Activated CD8-positive, alpha-beta memory T cell treated with anti-CD3 and anti-CD28 coated beads for 4 hours (primary cell): Measurements from ENCODE around the gene U2AF2.

Experiments
- DNase-seq, 2 donors: peaks; one replicate each; pipeline ENCODE4 v3.0.0-alpha.2; 2020; ENCODE audit warnings: low read depth in 2 of 2

U2AF2 gene

DNA sequence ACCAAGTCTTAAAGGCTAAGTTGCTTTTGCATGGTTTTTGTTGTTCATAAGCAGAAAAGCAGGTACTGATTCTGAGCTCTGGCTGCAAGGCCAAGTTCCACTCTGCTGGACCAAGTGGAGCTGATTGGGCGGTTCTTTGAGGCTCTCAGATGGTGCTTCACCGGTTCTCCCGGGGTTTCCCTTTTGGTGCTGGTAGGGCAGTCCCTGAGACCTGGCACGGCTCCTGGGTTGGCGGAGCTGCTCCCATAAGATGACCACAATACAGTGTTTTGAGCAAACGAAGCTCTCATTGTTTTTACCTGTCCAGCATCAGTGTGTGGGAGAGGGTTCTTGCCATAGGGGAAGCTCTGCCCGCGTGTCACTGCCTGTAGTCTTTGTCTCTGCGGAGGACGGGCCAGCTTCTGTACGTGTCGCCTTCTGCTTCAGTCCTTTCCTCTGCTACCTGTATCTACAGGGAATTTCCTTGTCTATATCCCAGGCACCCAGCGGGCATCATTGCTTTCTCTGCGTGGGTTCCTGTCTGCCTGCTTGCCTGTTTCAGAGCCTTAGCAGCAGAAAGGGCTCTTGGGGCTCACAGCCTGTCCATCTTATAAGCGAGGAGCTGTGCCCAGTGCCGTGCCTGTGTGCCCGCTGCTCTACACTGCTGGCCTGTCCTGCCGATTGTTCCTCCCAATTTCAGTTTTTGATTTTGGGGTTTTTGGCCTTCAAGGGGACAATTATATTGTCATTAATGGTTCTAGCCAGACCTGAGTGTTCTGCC is 2.3 kb downstream of the U2AF2 start:
- DNase-seq, result no peak

DNA sequence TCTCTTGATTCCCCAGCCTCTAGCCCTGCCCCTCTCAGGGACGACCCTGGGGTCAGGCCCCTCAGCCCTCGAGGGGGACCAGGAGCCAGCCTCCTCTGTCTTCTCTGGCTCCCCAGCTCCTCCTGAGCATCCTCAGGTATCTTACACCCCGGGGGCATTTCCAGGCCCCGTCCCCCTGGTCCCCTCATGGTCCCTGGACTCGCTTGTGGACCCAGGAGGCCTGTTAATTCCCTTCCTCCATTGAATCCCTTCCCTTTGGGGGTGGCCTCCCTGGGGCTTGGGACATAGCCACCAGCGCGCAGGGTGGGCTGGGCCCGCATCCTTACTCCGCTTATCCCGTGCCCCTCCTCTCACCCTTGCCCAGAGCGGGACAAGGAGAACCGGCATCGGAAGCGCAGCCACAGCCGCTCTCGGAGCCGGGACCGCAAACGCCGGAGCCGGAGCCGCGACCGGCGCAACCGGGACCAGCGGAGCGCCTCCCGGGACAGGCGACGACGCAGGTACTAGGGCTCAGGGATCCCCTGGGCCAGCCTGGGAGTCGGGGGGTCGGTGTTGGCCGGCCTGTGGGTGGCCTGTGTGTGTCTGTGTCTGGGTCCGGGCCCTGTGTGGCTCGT is 4.1 kb downstream of the U2AF2 start:
- DNase-seq, result no peak

DNA sequence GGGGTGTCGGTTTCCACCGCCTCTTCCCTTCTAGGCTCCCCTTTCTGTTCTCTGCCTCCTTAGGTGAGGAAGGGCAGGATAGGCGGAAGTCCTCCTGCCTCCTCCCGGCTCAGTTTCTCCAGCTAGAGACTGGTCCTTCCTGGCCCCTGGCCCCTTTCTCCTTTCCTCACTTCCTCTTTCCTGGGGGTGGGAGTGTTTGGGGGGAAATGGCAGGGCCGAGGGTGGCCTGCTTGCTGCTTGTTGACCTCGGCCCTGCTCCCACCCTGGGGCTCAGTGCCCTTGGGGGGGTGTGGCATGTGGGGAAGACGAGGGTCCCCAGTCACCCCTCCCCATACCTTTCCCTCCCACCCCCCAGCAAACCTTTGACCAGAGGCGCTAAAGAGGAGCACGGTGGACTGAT is 5.0 kb downstream of the U2AF2 start:
- DNase-seq, result no peak

DNA sequence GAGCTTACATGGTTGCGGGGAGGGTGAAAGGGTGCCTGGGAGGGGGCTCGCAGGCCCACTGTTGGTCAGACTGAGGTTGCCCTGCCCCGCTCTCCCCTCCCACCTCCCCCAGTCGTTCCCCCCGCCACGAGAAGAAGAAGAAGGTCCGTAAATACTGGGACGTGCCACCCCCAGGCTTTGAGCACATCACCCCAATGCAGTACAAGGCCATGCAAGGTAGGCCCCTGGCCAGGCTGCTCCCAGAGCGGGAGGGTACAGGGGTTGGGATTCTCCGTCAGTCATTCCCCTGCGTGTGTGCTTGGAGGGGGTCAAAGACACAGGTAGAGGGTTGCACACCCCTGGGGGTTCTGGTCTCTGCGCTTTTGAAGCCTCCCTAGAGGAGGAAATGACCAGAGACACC is 5.6 kb downstream of the U2AF2 start:
- no peak for DNase-seq

DNA sequence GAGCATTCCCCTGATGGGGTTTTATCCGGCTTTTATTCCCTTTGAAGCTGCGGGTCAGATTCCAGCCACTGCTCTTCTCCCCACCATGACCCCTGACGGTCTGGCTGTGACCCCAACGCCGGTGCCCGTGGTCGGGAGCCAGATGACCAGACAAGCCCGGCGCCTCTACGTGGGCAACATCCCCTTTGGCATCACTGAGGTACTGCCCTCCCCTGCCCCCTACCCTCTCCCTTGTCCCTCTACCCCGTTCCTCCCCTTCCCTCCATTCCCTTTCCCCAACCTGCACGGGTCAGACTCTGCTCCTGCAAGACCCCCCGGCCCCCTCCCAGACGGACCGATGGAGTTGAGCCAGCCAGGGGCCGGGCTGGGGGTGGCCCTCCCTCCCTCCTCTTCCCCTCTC is 6.2 kb downstream of the U2AF2 start:
- no peak for DNase-seq

DNA sequence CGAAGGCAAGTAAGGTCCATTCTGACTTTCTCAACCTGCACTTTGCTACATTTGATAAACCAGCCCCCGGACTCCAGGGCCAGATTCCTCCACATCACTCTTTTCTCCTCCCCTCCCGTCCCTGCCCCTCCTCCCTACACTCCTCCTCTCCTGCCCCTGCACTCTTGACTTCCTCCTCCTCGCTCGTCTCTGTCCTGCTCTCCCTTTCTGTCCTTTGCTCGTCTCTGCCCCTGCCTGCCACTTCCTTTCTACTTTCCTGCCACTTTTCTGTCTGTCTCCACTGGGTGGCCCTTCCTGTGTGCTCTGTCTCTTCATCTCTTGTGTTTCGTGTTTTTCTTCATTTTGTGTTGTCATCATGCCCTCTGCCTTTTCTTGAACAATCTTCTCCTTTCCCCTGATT is 7.0 kb downstream of the U2AF2 start:
- DNase-seq, result no peak

DNA sequence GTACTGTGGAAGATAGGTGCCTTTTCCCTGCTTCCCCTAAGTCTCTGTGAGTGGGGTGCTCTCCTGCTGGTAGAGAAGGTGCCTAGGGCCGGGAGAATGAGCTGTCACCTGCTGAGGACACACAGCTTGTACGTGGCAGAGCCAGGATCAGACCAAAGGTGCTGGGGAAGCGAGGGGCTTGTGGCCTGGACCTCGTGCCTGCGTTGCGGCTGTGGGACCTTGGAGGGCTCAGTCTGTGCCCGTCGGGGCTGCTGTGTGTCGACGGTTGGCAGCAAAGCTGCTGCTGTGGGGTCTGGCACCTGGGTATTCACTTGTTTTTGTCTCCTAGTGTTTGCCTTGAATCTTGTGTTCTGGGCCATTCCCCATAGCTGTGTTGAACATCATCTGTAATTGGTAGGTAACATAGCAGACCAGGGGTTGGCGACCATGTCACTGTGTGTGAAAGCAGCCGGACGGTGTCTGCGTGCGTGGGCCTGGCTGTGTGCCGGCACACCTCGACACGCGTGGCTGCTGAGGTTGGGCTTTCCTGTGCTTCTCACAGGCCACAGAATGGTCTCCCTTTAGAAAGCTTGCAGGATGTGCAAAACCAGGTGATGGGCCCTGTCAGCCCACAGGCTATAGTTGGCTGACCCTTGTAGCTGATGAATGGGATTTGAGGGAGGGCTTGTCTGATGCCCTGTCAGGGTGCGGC is 9.2 kb downstream of the U2AF2 start:
- DNase-seq, result no peak

DNA sequence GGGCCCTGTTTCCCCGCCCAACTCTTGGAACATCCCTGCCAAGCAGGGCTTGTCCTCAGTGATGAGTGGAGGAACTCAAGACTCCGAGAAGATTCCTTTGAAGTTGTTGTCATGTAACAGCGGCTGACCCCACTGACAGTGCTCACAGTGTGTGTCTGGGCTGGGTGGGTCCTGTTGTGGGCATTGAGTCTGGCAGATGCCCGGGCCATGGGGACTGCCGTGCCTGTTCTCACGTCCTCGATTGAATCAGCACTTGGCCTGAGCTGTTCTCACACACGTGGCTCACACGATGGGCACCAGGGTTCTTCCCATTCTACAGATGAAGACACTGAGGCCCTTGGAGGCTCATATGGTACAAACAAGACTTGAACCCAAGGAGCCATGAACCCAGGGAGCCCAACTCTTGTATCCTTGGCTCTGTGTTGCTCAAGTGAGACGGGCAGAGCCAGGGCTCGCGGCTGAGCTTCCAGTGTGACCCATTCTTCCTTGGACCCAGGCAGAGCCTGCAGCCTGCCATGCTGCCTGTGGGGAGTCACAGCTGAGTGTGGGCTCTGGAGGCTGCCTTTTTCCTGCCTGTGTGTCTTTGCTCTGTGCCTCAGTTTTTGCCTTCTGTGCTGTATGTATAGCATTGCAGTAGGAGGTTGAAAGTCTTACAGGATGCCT is 11.6 kb downstream of the U2AF2 start:
- DNase-seq, result no peak

DNA sequence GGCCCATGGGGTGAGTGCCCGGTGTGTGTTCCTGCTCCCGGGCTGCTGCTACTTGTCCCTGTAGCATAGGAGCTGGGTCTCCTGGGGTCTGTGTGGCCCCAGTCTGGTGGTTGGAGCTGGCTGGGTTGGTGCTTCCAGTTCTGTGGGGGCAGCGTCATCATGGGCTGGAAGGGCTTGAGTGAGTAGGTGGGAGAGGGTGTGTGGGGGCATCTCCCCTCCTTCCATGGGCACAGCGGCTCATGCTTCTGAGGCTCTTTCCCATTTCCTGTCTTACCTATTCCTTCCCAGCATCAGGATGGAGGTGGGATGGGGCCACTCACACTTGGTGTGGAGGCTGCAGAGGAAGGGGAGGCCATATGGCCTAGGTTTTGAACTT is 12.2 kb downstream of the U2AF2 start:
- no peak for DNase-seq

DNA sequence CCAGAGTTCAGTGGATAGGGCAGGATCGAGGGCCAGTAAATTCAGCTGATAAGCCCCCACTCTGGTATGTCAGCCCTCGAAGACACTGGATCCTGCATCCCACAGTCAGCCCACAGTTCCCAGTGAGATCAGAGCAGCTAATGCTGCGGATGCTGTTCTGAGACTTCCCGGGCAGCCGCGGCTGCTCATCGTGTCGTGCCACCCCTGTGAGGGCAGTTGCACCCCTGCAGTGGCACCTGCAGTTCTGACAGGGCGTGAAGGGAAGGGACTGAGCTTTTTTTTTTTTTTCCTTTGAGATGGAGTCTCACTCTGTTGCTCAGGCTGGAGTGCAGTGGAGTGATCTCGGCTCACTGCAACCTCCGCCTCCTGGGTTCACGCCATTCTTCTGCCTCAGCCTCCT is 12.7 kb downstream of the U2AF2 start:
- DNase-seq, result no peak

DNA sequence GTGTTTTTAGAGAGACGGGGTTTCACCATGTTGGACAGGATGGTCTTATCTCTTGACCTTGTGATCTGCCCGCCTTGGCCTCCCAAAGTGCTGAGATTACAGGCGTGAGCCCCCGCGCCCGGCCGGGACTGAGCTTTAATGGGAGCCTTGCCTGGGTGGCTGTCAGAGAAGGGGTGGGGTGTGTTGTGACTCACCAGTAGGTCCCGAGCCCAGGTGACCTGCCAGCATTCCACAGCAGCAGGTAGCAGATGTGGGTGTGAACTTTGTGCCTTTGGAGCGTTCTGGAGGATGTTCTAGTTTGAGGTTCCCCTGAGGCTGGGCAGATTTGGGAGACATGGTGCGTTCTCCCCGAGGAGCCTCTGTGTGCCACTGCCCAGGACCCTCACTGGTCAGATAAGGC is 13.1 kb downstream of the U2AF2 start:
- no peak for DNase-seq

DNA sequence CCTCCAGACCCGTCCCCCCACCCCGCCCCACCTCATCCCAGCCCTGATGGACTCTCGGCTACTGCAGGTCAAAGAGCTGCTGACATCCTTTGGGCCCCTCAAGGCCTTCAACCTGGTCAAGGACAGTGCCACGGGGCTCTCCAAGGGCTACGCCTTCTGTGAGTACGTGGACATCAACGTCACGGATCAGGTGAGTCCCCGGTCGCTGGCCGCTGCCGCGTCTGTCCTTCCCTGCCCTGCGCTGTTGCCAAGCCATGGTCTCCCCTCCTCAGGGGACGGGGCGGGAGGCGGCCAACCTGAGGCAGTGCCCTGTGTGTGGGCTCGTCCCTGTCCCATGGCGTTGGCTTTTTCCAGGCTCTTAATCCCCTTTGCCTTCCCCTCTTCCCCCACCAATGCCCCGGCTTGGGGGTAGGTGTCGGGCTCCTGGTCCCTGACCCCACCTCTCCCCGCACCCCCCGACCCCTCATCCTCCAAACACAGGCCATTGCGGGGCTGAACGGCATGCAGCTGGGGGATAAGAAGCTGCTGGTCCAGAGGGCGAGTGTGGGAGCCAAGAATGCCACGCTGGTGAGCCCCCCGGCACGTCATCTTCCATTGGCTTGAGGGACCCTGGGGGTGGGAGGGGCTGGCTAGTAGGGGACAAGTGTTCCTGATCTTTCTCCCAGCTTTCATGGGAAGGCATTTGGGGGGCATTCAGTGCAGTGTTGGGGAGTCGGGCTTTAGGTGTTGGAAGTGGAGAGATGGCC is 13.9 kb downstream of the U2AF2 start:
- DNase-seq, result no peak

DNA sequence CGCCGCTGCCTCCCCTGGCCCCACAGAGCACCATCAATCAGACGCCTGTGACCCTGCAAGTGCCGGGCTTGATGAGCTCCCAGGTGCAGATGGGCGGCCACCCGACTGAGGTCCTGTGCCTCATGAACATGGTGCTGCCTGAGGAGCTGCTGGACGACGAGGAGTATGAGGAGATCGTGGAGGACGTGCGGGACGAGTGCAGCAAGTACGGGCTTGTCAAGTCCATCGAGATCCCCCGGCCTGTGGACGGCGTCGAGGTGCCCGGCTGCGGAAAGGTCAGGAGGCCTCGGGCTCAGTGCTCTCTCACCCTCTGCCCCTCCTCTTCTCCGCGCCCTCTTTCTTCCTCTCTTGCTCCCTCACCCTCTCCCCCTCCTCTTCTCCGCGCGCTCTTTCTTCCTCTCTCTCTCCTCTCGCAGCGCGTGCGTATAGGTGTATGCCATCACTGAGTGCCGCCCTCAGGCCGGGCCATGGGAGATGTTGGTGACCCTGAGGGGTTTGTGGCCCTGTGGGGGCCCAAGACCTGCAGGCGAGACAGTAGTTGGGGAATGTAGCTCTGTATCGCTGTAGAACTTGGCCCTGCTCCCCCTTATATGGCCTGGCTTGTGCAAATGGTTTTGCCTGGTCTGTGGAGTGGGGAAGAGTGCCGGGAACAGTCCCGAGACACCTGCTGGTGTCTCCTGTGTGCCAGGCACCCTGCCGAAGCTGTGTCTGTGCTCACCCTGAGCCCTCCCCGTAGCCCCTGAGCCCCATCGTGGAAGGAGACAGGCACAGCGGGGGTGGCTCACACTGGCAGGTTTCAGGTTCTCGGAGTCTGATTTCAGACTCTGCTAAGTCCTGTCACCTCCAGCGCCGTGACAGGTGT is 14.8 kb downstream of the U2AF2 start:
- DNase-seq, result no peak

DNA sequence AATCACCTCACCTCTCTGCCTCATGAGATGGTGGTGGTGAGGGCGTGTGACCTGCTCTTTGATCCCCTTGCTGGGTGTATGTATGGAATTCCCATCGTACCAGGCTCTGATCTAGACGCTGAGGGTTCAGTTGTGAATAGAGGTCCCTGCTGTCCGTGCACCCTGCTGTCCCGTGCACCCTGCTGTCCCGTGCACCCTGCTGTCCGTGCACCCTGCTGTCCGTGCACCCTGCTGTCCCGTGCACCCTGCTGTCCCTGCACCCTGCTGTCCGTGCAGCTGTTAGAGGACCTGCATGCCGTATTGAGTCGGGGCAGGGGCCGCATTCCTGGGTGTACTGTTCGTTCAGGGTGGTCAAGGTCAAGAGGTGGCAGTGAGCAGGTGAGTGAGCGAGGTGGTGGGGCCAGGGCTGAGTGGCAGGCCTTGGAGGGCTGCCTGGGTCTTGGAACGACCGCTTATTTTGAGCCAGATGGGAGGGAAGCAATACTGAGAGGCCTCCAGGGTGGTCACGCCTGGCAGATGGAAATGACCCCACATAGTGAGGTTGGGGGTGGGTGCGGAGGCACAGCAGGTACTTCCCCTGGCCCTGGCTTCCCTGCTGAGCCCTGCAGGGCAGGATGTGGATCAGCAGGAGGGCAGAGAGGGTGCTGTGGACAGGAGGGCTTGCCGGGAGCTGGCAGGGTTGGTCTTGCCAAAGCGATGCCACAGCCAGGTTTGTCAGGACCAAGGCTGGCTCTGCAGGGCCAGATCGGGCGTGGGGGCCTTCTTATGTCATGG is 15.6 kb downstream of the U2AF2 start:
- no peak for DNase-seq

DNA sequence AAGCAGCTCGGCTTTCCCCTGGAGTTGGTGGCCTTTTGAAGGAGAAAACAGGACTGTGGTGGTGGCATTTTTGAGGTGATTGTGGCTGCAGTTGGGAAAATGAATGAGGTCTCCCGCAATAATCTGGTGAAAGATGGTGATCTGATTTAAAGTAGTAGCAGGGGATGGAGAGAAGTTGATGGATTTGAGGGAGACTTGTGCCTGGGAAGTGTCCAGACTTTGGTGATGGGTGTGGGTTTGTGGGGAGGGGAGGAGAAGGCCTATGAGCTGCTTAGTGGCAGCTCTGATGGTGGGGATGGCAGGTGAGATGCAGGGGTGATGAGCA is 16.2 kb downstream of the U2AF2 start:
- no peak for DNase-seq

DNA sequence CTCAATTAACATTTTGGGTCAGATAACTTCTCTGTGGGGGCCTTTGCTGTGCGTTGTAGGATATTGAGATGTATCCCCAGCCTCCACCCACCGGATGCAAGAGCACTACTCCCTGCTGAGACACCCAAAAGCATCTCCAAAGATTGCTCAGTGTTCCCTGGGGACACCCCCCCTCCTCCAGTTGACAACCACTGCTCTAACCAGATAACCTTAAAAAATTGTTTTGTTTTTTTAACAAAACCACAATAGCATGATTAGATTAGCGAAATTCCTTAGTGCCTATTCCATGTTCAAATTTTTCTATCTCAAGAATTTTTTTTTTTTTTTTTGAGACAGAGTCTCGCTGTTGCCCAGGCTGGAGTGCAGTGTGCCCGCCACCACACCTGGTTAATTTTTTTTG is 17.6 kb downstream of the U2AF2 start:
- DNase-seq, result no peak

DNA sequence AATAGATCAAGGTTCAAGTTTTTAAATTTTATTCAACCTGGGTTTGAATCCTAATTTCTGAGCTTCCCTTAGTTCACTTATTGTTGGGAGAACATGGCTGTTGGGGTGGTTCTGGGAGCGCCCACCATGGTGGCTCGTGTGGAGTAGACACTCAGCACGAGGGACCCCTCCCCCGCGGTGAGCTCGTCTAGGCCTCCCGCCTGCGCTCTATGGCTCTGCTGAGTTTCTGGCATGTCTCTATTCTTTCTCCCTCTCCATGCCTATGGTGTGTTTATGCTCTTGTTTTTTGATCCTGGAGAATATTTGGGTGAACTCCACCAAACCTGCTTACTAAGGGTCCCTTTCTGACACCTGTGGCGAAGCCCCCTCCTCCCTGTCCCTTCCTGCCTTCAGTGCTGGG is 18.6 kb downstream of the U2AF2 start:
- no peak for DNase-seq

DNA sequence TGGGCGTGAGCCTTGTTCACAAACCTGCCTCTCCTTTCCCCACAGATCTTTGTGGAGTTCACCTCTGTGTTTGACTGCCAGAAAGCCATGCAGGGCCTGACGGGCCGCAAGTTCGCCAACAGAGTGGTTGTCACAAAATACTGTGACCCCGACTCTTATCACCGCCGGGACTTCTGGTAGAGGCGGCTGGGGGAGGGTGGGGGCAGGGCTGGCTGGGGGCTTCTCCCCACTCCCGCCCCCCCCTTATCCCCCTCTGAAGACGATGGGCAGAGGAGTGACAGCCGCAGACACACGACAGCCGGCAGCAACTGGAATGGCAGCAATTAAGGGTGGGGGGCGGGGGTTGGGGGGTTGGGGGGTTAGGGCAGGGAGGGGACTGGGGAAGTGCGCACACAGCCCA is 19.1 kb downstream of the U2AF2 start:
- no peak for DNase-seq

DNA sequence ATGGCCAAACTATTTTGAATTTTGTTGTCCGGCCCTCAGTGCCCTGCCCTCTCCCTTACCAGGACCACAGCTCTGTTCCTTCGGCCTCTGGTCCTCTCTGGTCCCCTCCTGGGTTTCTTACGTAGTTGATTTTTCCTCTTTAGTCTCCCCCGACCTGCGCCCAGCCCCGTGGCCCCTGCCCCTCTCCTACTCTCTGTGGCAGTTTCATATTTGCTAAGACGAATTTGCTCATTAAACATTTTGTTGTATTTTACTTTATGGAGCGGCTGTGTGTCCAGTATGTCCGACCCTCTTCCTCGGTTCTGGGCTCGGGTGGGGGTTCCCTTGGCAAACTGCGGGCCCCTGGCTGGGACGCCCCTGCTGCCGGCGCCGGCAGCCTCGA is 19.6 kb downstream of the U2AF2 start:
- DNase-seq, result no peak

DNA sequence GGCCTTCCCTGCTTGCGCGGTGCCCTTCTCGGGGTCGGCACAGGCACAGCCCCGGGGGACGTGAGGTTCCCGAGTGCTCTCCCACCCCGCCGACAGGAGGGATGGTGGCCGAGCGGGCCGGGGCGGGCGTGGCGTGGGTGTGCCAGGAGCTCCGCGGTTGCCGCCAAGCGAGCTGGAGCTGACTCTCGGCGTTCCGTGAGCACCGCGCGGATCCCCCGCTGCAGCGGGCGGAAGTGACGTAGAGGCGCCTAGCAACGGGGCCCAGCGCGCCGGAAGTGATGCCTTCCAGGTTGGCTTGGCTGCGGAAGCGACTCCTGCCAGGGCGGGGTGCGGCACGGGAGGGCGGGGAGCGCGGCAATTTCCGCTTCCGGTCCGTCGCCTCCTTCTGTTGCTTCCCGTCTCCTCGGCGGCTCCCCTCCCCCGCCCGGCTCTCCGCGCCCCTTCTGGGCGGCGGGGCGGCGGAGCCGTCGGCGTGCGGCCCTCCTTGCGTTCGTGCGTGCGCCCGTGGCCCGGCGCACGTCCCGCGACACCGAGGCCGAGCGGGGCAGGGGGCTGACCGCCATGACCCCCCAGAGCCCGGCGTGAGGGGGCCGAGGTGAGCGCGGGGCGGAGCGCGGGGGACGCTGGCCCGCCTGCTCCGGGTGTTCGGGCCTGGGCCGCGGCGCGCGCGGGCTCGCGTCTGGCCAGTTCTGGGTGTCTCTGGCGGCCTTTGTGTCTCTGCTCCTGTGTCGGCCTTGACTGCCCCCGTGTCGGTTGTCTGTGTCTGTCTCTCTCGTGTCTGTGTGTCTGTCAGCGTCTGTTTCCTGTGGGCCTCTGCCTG is 20.2 kb downstream of the U2AF2 start, which contains the start of gene EPN1:
EPN1 (plus strand) TSS at position 386 of the 820 bp plus-strand sequence. CDS start 3,402 bp downstream, outside the sequence.
- peak; percentile 94 to 95 for DNase-seq
